Keratinocyte (primary cell): ENCODE results near the gene ARHGEF28.

Experiments
- CTCF ChIP-seq, 3 experiments: IDR thresholded peaks in 1 of 3; conservative IDR thresholded peaks in 1 of 3; optimal IDR thresholded peaks in 1 of 3; 2 replicates in 2 of 3; 3 replicates in 1 of 3; pipeline versions ENCODE3 to v1.5.1; 2011; ENCODE audit warnings: low read length in 3 of 3, mild to moderate bottlenecking in 3 of 3, moderate library complexity in 2 of 3, control low read depth in 1 of 3, inconsistent platforms in 1 of 3; ENCODE audit not compliant: insufficient read depth in 2 of 3; ENCODE audit errors: extremely low read depth in 1 of 3
- EZH2 ChIP-seq: IDR thresholded peaks from one replicate; pipeline ENCODE4 v1.6.1; 2012; ENCODE audit warnings: inconsistent platforms, mild to moderate bottlenecking, low read length, moderate library complexity

- TF ChIP-seq CTCF (optimal IDR thresholded peaks at IDR 0.05 in 1 of 3, IDR thresholded peaks at IDR 0.05 in 1 of 3, conservative IDR thresholded peaks at IDR 0.05 in 1 of 3; ENCODE audit: extremely low read depth in 1 of 3, insufficient read depth in 2 of 3, low read length in 3 of 3): no peak
- no peak for TF ChIP-seq EZH2
Observed at GRCh38 chr5:73977146-73977545, 351.1 kb downstream of the ARHGEF28 start.
